ENCODE measurements around the gene GTPBP4.

The GTPBP4 gene

GRCh38 chr10:1040133-1040532, 51.9 kb downstream of the GTPBP4 start:
- peaks cover 72% of the 10 kb centered on the region for H3K36me3 ChIP-seq (ENCODE audit: insufficient read depth, low read length)
- H3F3A ChIP-seq (ENCODE audit: insufficient read depth, low read length) = peaks cover 3% of the 10 kb centered on the region; the same call in 1 of the 2 replicates

GRCh38 chr10:1041514-1041913, 53.3 kb downstream of the GTPBP4 start:
- Histone ChIP-seq H3K9me3 (ENCODE audit: low read length) (no peaks in the 10 kb centered on the region), H3K9me2 (ENCODE audit: low read depth, low read length) (no peaks in the 10 kb centered on the region), H3F3A (ENCODE audit: insufficient read depth, low read length) (peaks cover 3% of the 10 kb centered on the region; the same call in 1 of the 2 replicates), H3K4me1 (ENCODE audit: insufficient read depth, low read length, severe bottlenecking) (peaks cover 33% of the 10 kb centered on the region), H3K27ac (ENCODE audit: low read depth, low read length, poor library complexity, severe bottlenecking) (no peak overlapping the region), H3K9ac (ENCODE audit: low read length) (no peak overlapping the region), H3K4me2 (ENCODE audit: low read length) (no peak overlapping the region), H2AFZ (ENCODE audit: low read length) (no peak overlapping the region), H3K79me2 (ENCODE audit: insufficient read depth, low read length) (peaks cover 20% of the 10 kb centered on the region), H3K36me3 (ENCODE audit: insufficient read depth, low read length) (peaks cover 85% of the 10 kb centered on the region), H3K4me3 (ENCODE audit: low read depth, low read length, poor library complexity, severe bottlenecking) (no peak overlapping the region), H3K27me3 (ENCODE audit: insufficient read depth, low read length) (no peaks in the 10 kb centered on the region), H4K20me1 (ENCODE audit: insufficient read depth, low read length) (no peaks in the 10 kb centered on the region)
- TF ChIP-seq EZH2 (IDR thresholded peaks at IDR 0.05; ENCODE audit: borderline replicate concordance, low read length) (no peak), CTCF (IDR thresholded peaks at IDR 0.05; ENCODE audit: low read length) (no peak)

More at GRCh38 chr10:1040133-1040532, 51.9 kb downstream of the GTPBP4 start:
- TF ChIP-seq EZH2 (IDR thresholded peaks at IDR 0.05; ENCODE audit: borderline replicate concordance, low read length) (no peak), CTCF (IDR thresholded peaks at IDR 0.05; ENCODE audit: low read length) (no peak)
- peaks cover 25% of the 10 kb centered on the region for H3K4me1 ChIP-seq (ENCODE audit: insufficient read depth, low read length, severe bottlenecking)
- no peak overlapping the region for H3K4me3 ChIP-seq (ENCODE audit: low read depth, low read length, poor library complexity, severe bottlenecking)
- H3K4me2 ChIP-seq (ENCODE audit: low read length) = no peak overlapping the region
- H3K27ac ChIP-seq (ENCODE audit: low read depth, low read length, poor library complexity, severe bottlenecking) = no peak overlapping the region
- no peaks in the 10 kb centered on the region for H3K27me3 ChIP-seq (ENCODE audit: insufficient read depth, low read length)
- H2AFZ ChIP-seq (ENCODE audit: low read length) = no peak overlapping the region
- no peaks in the 10 kb centered on the region for H3K9me2 ChIP-seq (ENCODE audit: low read depth, low read length)
- H3K9ac ChIP-seq (ENCODE audit: low read length) = no peak overlapping the region
- H4K20me1 ChIP-seq (ENCODE audit: insufficient read depth, low read length) = no peaks in the 10 kb centered on the region
- no peaks in the 10 kb centered on the region for H3K9me3 ChIP-seq (ENCODE audit: low read length)
- H3K79me2 ChIP-seq (ENCODE audit: insufficient read depth, low read length) = peaks cover 8% of the 10 kb centered on the region; the same call in 1 of the 2 replicates

- Histone ChIP-seq H3K4me1 (ENCODE audit: insufficient read depth, low read length, severe bottlenecking) (peaks cover 38% of the 10 kb centered on the region), H3K9ac (ENCODE audit: low read length) (peak overlapping the region; percentile 62), H3K9me2 (ENCODE audit: low read depth, low read length) (no peaks in the 10 kb centered on the region), H3K79me2 (ENCODE audit: insufficient read depth, low read length) (peaks cover 32% of the 10 kb centered on the region), H2AFZ (ENCODE audit: low read length) (no peak overlapping the region), H3K4me3 (ENCODE audit: low read depth, low read length, poor library complexity, severe bottlenecking) (peak overlapping the region; percentile 50), H4K20me1 (ENCODE audit: insufficient read depth, low read length) (no peaks in the 10 kb centered on the region), H3K27ac (ENCODE audit: low read depth, low read length, poor library complexity, severe bottlenecking) (peak overlapping the region; percentile 77), H3K27me3 (ENCODE audit: insufficient read depth, low read length) (no peaks in the 10 kb centered on the region), H3K36me3 (ENCODE audit: insufficient read depth, low read length) (peaks cover 86% of the 10 kb centered on the region), H3F3A (ENCODE audit: insufficient read depth, low read length) (peaks cover 3% of the 10 kb centered on the region; the same call in 1 of the 2 replicates), H3K4me2 (ENCODE audit: low read length) (peak overlapping the region; percentile 83), H3K9me3 (ENCODE audit: low read length) (no peaks in the 10 kb centered on the region)
- no peak for TF ChIP-seq CTCF (IDR thresholded peaks at IDR 0.05; ENCODE audit: low read length)
- TF ChIP-seq EZH2 (IDR thresholded peaks at IDR 0.05; ENCODE audit: borderline replicate concordance, low read length) = no peak
Observed at GRCh38 chr10:1043532-1043995, 55.3 kb downstream of the GTPBP4 start.
